Measurements from ENCODE around the gene MEGF11. TPM values are rescaled to one million over a fixed set of nuclear protein-coding genes. Genes with fewer than 3 reads are reported as not detected.
A peak's percentile ranks its signal among the peaks of the same experiment; 100 is the strongest.

Gene MEGF11
- total and polyA plus RNA-seq, 8 donors, result 2.6 to 17.4 (median 9.9) TPM; not detected in 1

GRCh38 chr15:66291816-66292570, 38.4 kb upstream of the MEGF11 start:
- intact Hi-C loops (cut with DNase I), result no loop called here
- no peaks in the 10 kb centered on the region for H3K27me3 ChIP-seq
- no peak for DNase-seq
- no peaks in the 10 kb centered on the region for H3K9me3 ChIP-seq
- ATAC-seq, result no peak
- peaks cover 6 to 38% of the 10 kb centered on the region in 2 donors for H3K4me1 ChIP-seq
- no peaks in the 10 kb centered on the region for H3K36me3 ChIP-seq
- TF ChIP-seq CTCF (IDR thresholded peaks at IDR 0.05), result no peak
- no peak overlapping the region for H3K4me3 ChIP-seq
- H3K27ac ChIP-seq, result no peak overlapping the region

GRCh38 chr15:66290518-66290917, 37.0 kb upstream of the MEGF11 start:
- no peak for ATAC-seq
- Histone ChIP-seq H3K27me3 (no peaks in the 10 kb centered on the region), H3K4me3 (no peak overlapping the region), H3K4me1 (peaks cover 6 to 32% of the 10 kb centered on the region in 2 donors), H3K9me3 (no peaks in the 10 kb centered on the region), H3K27ac (no peak overlapping the region), H3K36me3 (no peaks in the 10 kb centered on the region)
- intact Hi-C loops (cut with DNase I), result no loop called here
- no peak for DNase-seq
- TF ChIP-seq CTCF (IDR thresholded peaks at IDR 0.05), result no peak

GRCh38 chr15:66290007-66290406, 36.5 kb upstream of the MEGF11 start:
- TF ChIP-seq CTCF (IDR thresholded peaks at IDR 0.05), result no peak
- Histone ChIP-seq H3K4me1 (peaks cover 6 to 31% of the 10 kb centered on the region in 2 donors), H3K27me3 (no peaks in the 10 kb centered on the region), H3K4me3 (no peak overlapping the region), H3K27ac (no peak overlapping the region), H3K9me3 (no peaks in the 10 kb centered on the region), H3K36me3 (no peaks in the 10 kb centered on the region)
- ATAC-seq (no peak), DNase-seq (no peak)
- intact Hi-C loops (cut with DNase I), result no loop called here

GRCh38 chr15:66288551-66289185, 35.1 kb upstream of the MEGF11 start:
- intact Hi-C loops (cut with DNase I), result no loop called here
- Histone ChIP-seq H3K4me3 (no peak overlapping the region), H3K4me1 (peaks cover 6 to 18% of the 10 kb centered on the region in 2 donors), H3K27me3 (no peaks in the 10 kb centered on the region), H3K9me3 (no peaks in the 10 kb centered on the region), H3K27ac (no peak overlapping the region), H3K36me3 (no peaks in the 10 kb centered on the region)
- ATAC-seq (no peak), DNase-seq (peak in 2 of 4 donors; percentile 56 to 73)
- no peak for TF ChIP-seq CTCF (IDR thresholded peaks at IDR 0.05)

GRCh38 chr15:66288093-66288492, 34.5 kb upstream of the MEGF11 start:
- ATAC-seq (no peak), DNase-seq (no peak)
- no peaks in the 10 kb centered on the region for H3K27me3 ChIP-seq
- H3K4me1 ChIP-seq, result peaks cover 6 to 18% of the 10 kb centered on the region in 2 donors
- no peak overlapping the region for H3K27ac ChIP-seq
- H3K4me3 ChIP-seq, result no peak overlapping the region
- intact Hi-C loops (cut with DNase I), result no loop called here
- no peaks in the 10 kb centered on the region for H3K9me3 ChIP-seq
- H3K36me3 ChIP-seq, result no peaks in the 10 kb centered on the region
- TF ChIP-seq CTCF (IDR thresholded peaks at IDR 0.05), result no peak

All from left lung (tissue), 10 donors.